ENCODE measurements around the gene WDR33. TPM values are rescaled to one million over a fixed set of nuclear protein-coding genes. Genes with fewer than 3 reads are reported as not detected.
A peak's percentile ranks its signal among the peaks of the same experiment; 100 is the strongest.

Gene WDR33
- total RNA-seq, 4 donors from 2014 or later: 25.8 to 35.3 (median 33.3) TPM

- no peak overlapping the region for H3K4me3 ChIP-seq
- no peaks in the 10 kb centered on the region for H3K9me3 ChIP-seq
- H3K27ac ChIP-seq (replicated peaks in 1 of 4): peak overlapping the region in 1 of 4 donors; percentile 23
- 86% methylated on average over 13 of the region's 14 CpGs for WGBS
- peaks cover 24 to 59% (median 48%) of the 10 kb centered on the region in 4 donors for H3K36me3 ChIP-seq
- peaks cover 30 to 45% (median 34%) of the 10 kb centered on the region in 4 donors for H3K4me1 ChIP-seq
- intact Hi-C loops (cut with DNase I): no loop called here
- peak; percentile 83 for DNase-seq (ENCODE audit: extremely low spot score)
- no peaks in the 10 kb centered on the region for H3K27me3 ChIP-seq
- TF ChIP-seq POLR2A (IDR thresholded peaks at IDR 0.05; ENCODE audit: low read depth) (no peak), EP300 (IDR thresholded peaks at IDR 0.05) (no peak), POLR2AphosphoS5 (IDR thresholded peaks at IDR 0.05) (no peak), CTCF (IDR thresholded peaks at IDR 0.05) (no peak)
Measured at GRCh38 chr2:127706215-127706990, 104.6 kb downstream of the WDR33 start.

DNA sequence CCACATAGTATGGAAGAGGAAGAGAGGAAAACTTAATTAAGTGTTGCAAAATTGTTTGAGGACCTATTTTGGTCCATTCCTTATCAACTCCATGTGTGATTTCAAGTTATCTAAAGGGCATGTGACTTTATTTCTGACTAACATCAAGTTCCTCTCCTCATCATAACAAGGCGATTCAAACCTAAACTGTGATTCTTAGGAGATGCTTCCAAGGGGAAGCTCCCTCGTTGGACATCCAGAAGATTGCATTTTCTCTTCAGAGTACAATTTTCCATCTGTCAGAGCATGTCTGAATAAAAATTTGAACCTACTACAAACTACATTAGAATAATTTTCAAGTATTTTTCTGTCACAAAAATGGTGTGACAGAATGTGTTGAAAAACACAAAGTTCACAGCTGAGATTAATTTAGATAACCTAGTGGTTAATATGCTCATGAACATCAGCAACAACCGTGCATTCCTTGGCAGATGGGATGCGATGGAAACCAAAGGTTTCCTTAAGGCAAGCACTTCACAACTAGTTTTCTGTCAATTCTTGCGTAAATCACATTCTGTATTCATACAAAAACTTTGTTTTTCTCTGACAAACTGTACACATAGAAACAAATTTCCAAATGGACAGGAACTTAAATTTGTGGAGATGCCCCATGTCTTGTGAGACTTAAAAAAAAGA, 105.4 kb downstream of the WDR33 start:
- Histone ChIP-seq H3K4me3 (no peak overlapping the region), H3K4me1 (peaks cover 36 to 51% (median 39%) of the 10 kb centered on the region in 4 donors), H3K27me3 (no peaks in the 10 kb centered on the region), H3K27ac (replicated peaks in 1 of 4) (peak overlapping the region in 2 of 4 donors; percentile 16 to 23), H3K36me3 (peaks cover 24 to 53% (median 46%) of the 10 kb centered on the region in 4 donors), H3K9me3 (no peaks in the 10 kb centered on the region)
- intact Hi-C loops (cut with DNase I): no loop called here
- 77% methylated on average over 5 of the region's 5 CpGs for WGBS
- no peak for TF ChIP-seq POLR2A (IDR thresholded peaks at IDR 0.05; ENCODE audit: low read depth)
- TF ChIP-seq POLR2AphosphoS5 (IDR thresholded peaks at IDR 0.05): peak in 1 of 2 donors; percentile 27
- TF ChIP-seq CTCF (IDR thresholded peaks at IDR 0.05): no peak
- no peak for DNase-seq (ENCODE audit: extremely low spot score)

- intact Hi-C loops (cut with DNase I): loop anchor here (5.0 kb wide), 1 partner anchor 102 kb away; no protein-coding TSS in a partner anchor
- no peak for DNase-seq (ENCODE audit: extremely low spot score)
- H3K4me1 ChIP-seq: peaks cover 40 to 55% (median 42%) of the 10 kb centered on the region in 4 donors
- H3K4me3 ChIP-seq: no peak overlapping the region
- TF ChIP-seq CTCF (IDR thresholded peaks at IDR 0.05): no peak
- no peak for TF ChIP-seq EP300 (IDR thresholded peaks at IDR 0.05)
- no peak for TF ChIP-seq POLR2AphosphoS5 (IDR thresholded peaks at IDR 0.05)
- TF ChIP-seq POLR2A (IDR thresholded peaks at IDR 0.05; ENCODE audit: low read depth): no peak
- no peaks in the 10 kb centered on the region for H3K9me3 ChIP-seq
- peak overlapping the region in 1 of 4 donors; percentile 16 for H3K27ac ChIP-seq (replicated peaks in 1 of 4)
- peaks cover 23 to 46% (median 39%) of the 10 kb centered on the region in 4 donors for H3K36me3 ChIP-seq
- WGBS: 68% methylated on average over 5 of the region's 5 CpGs
- H3K27me3 ChIP-seq: no peaks in the 10 kb centered on the region
Measured at GRCh38 chr2:127704641-127705390, 106.2 kb downstream of the WDR33 start.

- H3K4me3 ChIP-seq: no peak overlapping the region
- TF ChIP-seq POLR2A (IDR thresholded peaks at IDR 0.05; ENCODE audit: low read depth): no peak
- no peak for TF ChIP-seq CTCF (IDR thresholded peaks at IDR 0.05)
- TF ChIP-seq EP300 (IDR thresholded peaks at IDR 0.05): no peak
- no peak for TF ChIP-seq POLR2AphosphoS5 (IDR thresholded peaks at IDR 0.05)
- no peaks in the 10 kb centered on the region for H3K9me3 ChIP-seq
- DNase-seq (ENCODE audit: extremely low spot score): no peak
- H3K4me1 ChIP-seq: peaks cover 40 to 51% (median 42%) of the 10 kb centered on the region in 4 donors
- no peak overlapping the region for H3K27ac ChIP-seq (replicated peaks in 1 of 4)
- intact Hi-C loops (cut with DNase I): loop anchor here (5.0 kb wide), 1 partner anchor 104 kb away; no protein-coding TSS in a partner anchor
- WGBS: 94% methylated on average over 5 of the region's 5 CpGs
- H3K36me3 ChIP-seq: peaks cover 10 to 31% (median 24%) of the 10 kb centered on the region in 4 donors
- no peaks in the 10 kb centered on the region for H3K27me3 ChIP-seq
Measured at GRCh38 chr2:127703282-127703681, 107.7 kb downstream of the WDR33 start.
